GM12878 (cell line): ENCODE results near the gene FAM171A1. TPM values are rescaled to one million over a fixed set of nuclear protein-coding genes. Genes with fewer than 3 reads are reported as not detected.

Experiments
- ATAC-seq: fragments of 200-7000 bp; cut with Tn5 transposase; 3 replicates; pipeline ENCODE4 v1.9.1; 2020; ENCODE audit warnings: mild to moderate bottlenecking, moderate library complexity
- BruUV-seq: library from RNA; stranded (reverse); fragments of 400-500 nt; replicated peaks from 2 replicates; lab custom pipeline; 2021; lab: Mats Ljungman, UMichigan
- CTCF ChIA-PET: fragments of 300-600 bp; sonication (Branson Sonifier 250); formaldehyde crosslinking; extraction: SDS; loops from one replicate; lab custom pipeline; 2021; ENCODE audit warnings: inconsistent platforms; lab: Yijun Ruan, JAX
- POLR2A ChIA-PET: fragments of 350-600 bp; formaldehyde crosslinking; extraction: SDS; loops from one replicate; lab custom pipeline; 2021; ENCODE audit warnings: inconsistent platforms; lab: Charles Lee
- RAD21 ChIA-PET: fragments of 300-600 bp; sonication (Branson Sonifier 250); formaldehyde crosslinking; loops from one replicate; lab custom pipeline; 2023; ENCODE audit warnings: antibody characterized with exemption; ENCODE audit not compliant: unreplicated experiment; lab: Charles Lee
- SMC1A ChIA-PET: fragments of 300-600 bp; sonication (Branson Sonifier 250); formaldehyde crosslinking; loops from one replicate; lab custom pipeline; 2023; ENCODE audit not compliant: unreplicated experiment, uncharacterized antibody; lab: Charles Lee
- DNase-seq: peaks from one replicate; pipeline ENCODE4 v3.0.0-alpha.2; 2011; ENCODE audit warnings: low read depth, low spot score
- FAIRE-seq: peaks from 3 replicates; lab custom pipeline; 2011; peaks lifted over from hg19 to GRCh38; lab: Jason Lieb, UNC
- H2AFZ ChIP-seq: 2 replicates; pipeline ENCODE4 v1.6.0; 2011; ENCODE audit warnings: low read depth, low read length, control low read depth; ENCODE audit not compliant: control insufficient read depth
- H3K27ac ChIP-seq: 2 replicates; pipeline ENCODE4 v1.5.1; 2011; ENCODE audit warnings: control low read depth; ENCODE audit not compliant: control insufficient read depth, insufficient read depth
- H3K27me3 ChIP-seq, 2 experiments: replicated peaks in 1 of 2; 2 replicates each; pipeline versions ENCODE4 v1.6.0 to v1.6.1; 2011; ENCODE audit warnings: low read length in 1 of 2; ENCODE audit not compliant: control insufficient read depth in 2 of 2, insufficient read depth in 2 of 2
- H3K36me3 ChIP-seq, 2 experiments: 2 replicates each; pipeline ENCODE4 v1.5.1; 2011; ENCODE audit warnings: low read length in 1 of 2; ENCODE audit not compliant: control insufficient read depth in 2 of 2, insufficient read depth in 2 of 2
- H3K4me1 ChIP-seq: 2 replicates; pipeline ENCODE4 v1.6.1; 2011; ENCODE audit warnings: mild to moderate bottlenecking, low read length, moderate library complexity, mixed read lengths; ENCODE audit not compliant: control insufficient read depth, insufficient read depth
- H3K4me2 ChIP-seq: 2 replicates; pipeline ENCODE4 v1.6.0; 2011; ENCODE audit warnings: control low read depth; ENCODE audit not compliant: control insufficient read depth, insufficient read depth
- H3K4me3 ChIP-seq: fragments of 200-600 bp; sonication (generic); 2 replicates; pipeline ENCODE4 v1.5.1; 2016
- H3K79me2 ChIP-seq: 2 replicates; pipeline ENCODE4 v1.6.0; 2011; ENCODE audit warnings: low read length; ENCODE audit not compliant: control insufficient read depth, insufficient read depth
- H3K9ac ChIP-seq: 2 replicates; pipeline ENCODE4 v1.8.0; 2011; ENCODE audit warnings: low read length, control low read depth, mixed read lengths; ENCODE audit not compliant: control insufficient read depth, insufficient read depth
- H3K9me3 ChIP-seq: replicated peaks from 3 replicates; pipeline ENCODE4 v1.5.1; 2011; ENCODE audit warnings: mild to moderate bottlenecking, low read length; ENCODE audit not compliant: control insufficient read depth, insufficient read depth
- H4K20me1 ChIP-seq: 2 replicates; pipeline ENCODE4 v1.6.0; 2011; ENCODE audit not compliant: control insufficient read depth, insufficient read depth
- BCLAF1 ChIP-seq: fragments of 450-650 bp; IDR thresholded peaks from 2 replicates; pipeline ENCODE4 v1.6.1; 2017; ENCODE audit warnings: antibody characterized with exemption, mild to moderate bottlenecking, moderate library complexity
- CHD1 ChIP-seq: IDR thresholded peaks from 2 replicates; pipeline ENCODE4 v1.6.1; 2012; ENCODE audit warnings: low read depth, low read length, improper control_type of control experiment
- E2F8 ChIP-seq: fragments of 450-650 bp; IDR thresholded peaks from 2 replicates; pipeline ENCODE4 v1.6.1; 2018; ENCODE audit warnings: mild to moderate bottlenecking, low read depth, moderate library complexity; ENCODE audit not compliant: partially characterized antibody
- ESRRA ChIP-seq: IDR thresholded peaks from 2 replicates; pipeline ENCODE4 v1.6.1; 2012; ENCODE audit warnings: mild to moderate bottlenecking, low read length, improper control_type of control experiment
- MLLT1 ChIP-seq: fragments of 450-650 bp; IDR thresholded peaks from 2 replicates; pipeline ENCODE4 v1.6.1; 2016; ENCODE audit warnings: mild to moderate bottlenecking
- NFYB ChIP-seq: IDR thresholded peaks from 2 replicates; pipeline ENCODE4 v1.6.1; 2011; ENCODE audit warnings: low read depth, mild to moderate bottlenecking, low read length, improper control_type of control experiment, moderate library complexity; ENCODE audit not compliant: insufficient read depth
- RUNX3 ChIP-seq: IDR thresholded peaks from 2 replicates; pipeline ENCODE4 v1.6.1; 2012; ENCODE audit warnings: low read length, inconsistent platforms
- SIN3A ChIP-seq: IDR thresholded peaks from 2 replicates; pipeline ENCODE4 v1.6.1; 2012; ENCODE audit warnings: low read depth, low read length, improper control_type of control experiment
- SMC3 ChIP-seq: IDR thresholded peaks from 2 replicates; pipeline ENCODE4 v1.6.1; 2011; ENCODE audit warnings: low read length, improper control_type of control experiment, borderline replicate concordance
- TAF1 ChIP-seq: IDR thresholded peaks from 2 replicates; pipeline ENCODE4 v1.6.1; 2011; ENCODE audit warnings: mild to moderate bottlenecking, low read depth, low read length, borderline replicate concordance
- TBL1XR1 ChIP-seq: IDR thresholded peaks from 2 replicates; pipeline ENCODE4 v1.6.1; 2012; ENCODE audit warnings: low read depth, low read length, improper control_type of control experiment
- WGBS: methylation state at CpG from one replicate; pipeline ENCODE4 v1.1.6; 2016; ENCODE audit warnings: low lambda C conversion rate; ENCODE audit not compliant: insufficient replicate concordance, insufficient coverage; ENCODE audit errors: missing lambda C conversion rate; 5-methylcytosine and 5-hydroxymethylcytosine counted together
- in situ Hi-C: fragments of 300-500 bp; cut with MboI; formaldehyde crosslinking; loops from 9 replicates; pipeline ENCODE4 v1.14.3; 2018; ENCODE audit warnings: mixed read lengths
- intact Hi-C: fragments of 100-400 bp; cut with micrococcal nuclease; formaldehyde crosslinking; loops from one replicate; pipeline ENCODE4 v1.14.2; 2022; ENCODE audit not compliant: unreplicated experiment
- polyA plus RNA-seq, 11 experiments: library from polyadenylated mRNA; depleted of rRNA in 4 of 11; unstranded in 6 of 11; stranded (reverse) in 5 of 11; fragments of >200 nt; fragmentation: Nextera tagmentation in 4 of 11; fragmentation: Illumina TruSeq in 1 of 11; extraction: Ambion mirVana in 4 of 11; extraction: Trizol in 1 of 11; gene quantifications; 1 replicate in 1 of 11; 2 replicates in 10 of 11; pipeline versions ENCODE4 v1.2.1 to v1.2.3, GENCODE V29; 2011 to 2016; ENCODE audit warnings: inconsistent platforms in 2 of 11, missing spikeins in 2 of 11, low read depth in 1 of 11
- total RNA-seq, 4 experiments: library from RNA; depleted of rRNA in 3 of 4; stranded (reverse); fragments of >200 nt in 3 of 4; fragmentation: Illumina TruSeq in 1 of 4; extraction: Trizol in 1 of 4; gene quantifications; 2 replicates each; pipeline versions ENCODE4 v1.2.1 to v1.2.3, GENCODE V29; 2013 to 2021

The FAM171A1 gene
- total and polyA plus RNA-seq, 10 of the 15 experiments (the other 5 are each of a cell fraction or from before 2014, with no cell fraction given), result 0.05 to 0.28 (median 0.10) TPM; not detected in 1

- in situ Hi-C loops (no loop called here), intact Hi-C loops (no loop called here)
- Histone ChIP-seq H3K4me2 (no peak overlapping the region), H3K4me1 (no peaks in the 10 kb centered on the region), H2AFZ (no peak overlapping the region), H3K27me3 (peaks cover 0 to 2% of the 10 kb centered on the region in 2 experiments; a peak in 3 of 4 replicates), H3K79me2 (no peaks in the 10 kb centered on the region), H4K20me1 (no peaks in the 10 kb centered on the region), H3K9me3 (no peaks in the 10 kb centered on the region), H3K27ac (no peak overlapping the region), H3K9ac (no peak overlapping the region), H3K4me3 (no peak overlapping the region), H3K36me3 (no peaks in the 10 kb centered on the region)
- ChIA-PET SMC1A (no interaction called here), RAD21 (no interaction called here), POLR2A (no interaction called here), CTCF (no interaction called here)
- DNase-seq (no peak), FAIRE-seq (no peak), ATAC-seq (no peak)
- no peak for TF ChIP-seq TBL1XR1
- TF ChIP-seq RUNX3, result no peak
- TF ChIP-seq SIN3A, result no peak
- no peak for TF ChIP-seq SMC3
- WGBS, result 66% methylated on average over 8 of the region's 8 CpGs
- no TSS peak for BruUV-seq
Measured at GRCh38 chr10:15306735-15307280, 64.3 kb downstream of the FAM171A1 start.

GRCh38 chr10:15305634-15306033 lies 65.5 kb downstream of the FAM171A1 start:
- SMC1A ChIA-PET, result no interaction called here
- FAIRE-seq, result no peak
- POLR2A ChIA-PET, result no interaction called here
- no peaks in the 10 kb centered on the region for H3K9me3 ChIP-seq
- H3K36me3 ChIP-seq, result no peaks in the 10 kb centered on the region
- intact Hi-C loops (no loop called here), in situ Hi-C loops (no loop called here)
- DNase-seq, result no peak
- CTCF ChIA-PET, result no interaction called here
- ATAC-seq, result no peak
- H4K20me1 ChIP-seq, result no peaks in the 10 kb centered on the region
- RAD21 ChIA-PET, result no interaction called here
- no peak overlapping the region for H3K4me3 ChIP-seq
- H3K4me2 ChIP-seq, result no peak overlapping the region
- H3K9ac ChIP-seq, result no peak overlapping the region
- no peaks in the 10 kb centered on the region for H3K4me1 ChIP-seq
- BruUV-seq, result no TSS peak
- WGBS, result 1% methylated on average over 6 of the region's 6 CpGs
- no peak overlapping the region for H3K27ac ChIP-seq
- no peaks in the 10 kb centered on the region for H3K79me2 ChIP-seq
- peaks cover 0 to 4% of the 10 kb centered on the region in 2 experiments; a peak in 3 of 4 replicates for H3K27me3 ChIP-seq
- H2AFZ ChIP-seq, result no peak overlapping the region
- no peak for TF ChIP-seq ESRRA
- no peak for TF ChIP-seq NFYB
- TF ChIP-seq MLLT1, result no peak
- TF ChIP-seq BCLAF1, result no peak
- no peak for TF ChIP-seq E2F8
- no peak for TF ChIP-seq CHD1
- TF ChIP-seq TAF1, result no peak
